ENCODE results near the gene SLC12A8. TPM values are rescaled to one million over a fixed set of nuclear protein-coding genes. Genes with fewer than 3 reads are reported as not detected.
"Not testable (repeated sequence)": the region's sequence is repeated elsewhere in the genome, so short reads cannot be mapped to it uniquely, and the experiment has no call there.

The SLC12A8 gene
- polyA plus RNA-seq, 4 donors = 5.3 to 7.9 (median 6.0) TPM

DNA sequence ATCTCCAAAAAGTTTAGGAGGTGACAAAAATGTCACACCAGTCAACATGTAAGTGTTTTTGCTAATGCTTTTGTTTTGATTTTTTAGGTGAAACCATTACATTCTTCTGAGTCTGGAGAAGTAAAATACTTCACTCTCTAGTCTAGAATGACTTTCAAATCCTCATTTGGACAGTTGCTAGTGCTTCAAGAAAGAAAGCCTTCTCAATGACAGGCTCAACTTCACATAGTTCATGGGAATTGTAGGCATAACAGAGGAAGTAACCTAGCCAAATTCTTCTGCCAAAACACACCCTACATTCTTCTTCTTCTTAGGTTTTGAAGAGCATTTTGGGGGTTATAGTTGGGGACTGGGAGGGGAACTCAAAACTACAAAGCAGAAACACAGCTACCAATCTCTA lies 127.4 kb downstream of the SLC12A8 start:
- DNase-seq (ENCODE audit: low read depth in 4 of 4, low spot score in 2 of 4) = no peak

- DNase-seq (ENCODE audit: low read depth in 4 of 4, low spot score in 2 of 4) = no peak
These were observed 128.8 kb downstream of the SLC12A8 start for GRCh38 chr3:125083776-125084175.

DNA sequence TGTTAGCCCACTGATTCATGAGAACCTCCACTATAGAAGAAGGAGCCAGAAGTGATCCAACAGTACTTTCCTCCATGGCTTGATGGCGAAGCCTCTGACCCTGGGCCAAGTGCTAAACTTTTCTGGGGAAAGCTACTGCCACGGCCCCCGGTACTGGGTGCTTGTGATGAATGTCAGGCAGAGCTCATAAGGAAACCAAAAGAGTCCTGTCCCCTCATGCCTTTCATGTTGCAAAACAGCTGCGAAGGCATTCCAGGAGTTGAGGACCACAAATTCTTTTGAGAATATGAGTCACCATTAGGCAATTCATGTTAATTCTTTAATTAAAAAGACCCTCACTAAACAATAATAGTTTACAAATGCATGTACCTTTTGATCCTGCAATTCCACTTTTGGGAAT lies 130.2 kb downstream of the SLC12A8 start:
- not testable (repeated sequence) for DNase-seq (ENCODE audit: low read depth in 4 of 4, low spot score in 2 of 4)

DNA sequence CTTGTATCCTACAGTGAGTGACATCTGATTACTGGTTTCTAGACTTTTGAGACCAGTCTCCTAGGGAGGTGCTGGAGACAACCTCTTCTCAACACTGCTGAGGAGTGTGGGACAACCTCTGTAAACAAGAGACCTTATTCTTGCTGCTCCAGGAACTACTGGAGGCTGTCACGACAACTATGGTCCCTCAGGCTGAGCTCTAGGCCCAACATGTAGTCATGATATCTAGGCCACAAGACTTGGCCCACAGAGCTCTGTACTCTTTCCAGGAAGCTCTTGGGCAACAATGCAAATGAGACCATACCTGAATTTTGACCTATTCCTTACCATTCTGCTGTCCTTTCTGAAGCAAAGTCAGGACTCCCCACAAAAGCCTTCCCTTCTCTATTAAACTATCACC lies 132.5 kb downstream of the SLC12A8 start:
- no peak for DNase-seq (ENCODE audit: low read depth in 4 of 4, low spot score in 2 of 4)

DNA sequence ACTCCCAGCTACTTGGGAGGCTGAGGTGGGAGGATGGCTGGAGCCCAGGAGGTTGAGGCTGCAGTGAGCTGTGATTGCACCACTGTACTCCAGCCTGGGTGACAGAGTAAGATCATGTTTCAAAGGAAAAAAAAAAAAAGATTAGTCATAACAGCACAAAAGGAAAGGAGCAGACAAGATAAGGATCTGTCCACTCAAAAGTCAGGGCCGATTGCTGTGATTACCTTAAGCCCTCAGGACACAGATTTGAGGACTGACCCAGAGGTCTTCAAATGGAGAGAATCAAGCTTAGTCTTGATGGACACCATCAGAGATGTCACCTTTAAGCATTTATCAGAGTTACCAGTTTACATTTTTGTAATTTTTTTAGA lies 132.9 kb downstream of the SLC12A8 start:
- DNase-seq (ENCODE audit: low read depth in 4 of 4, low spot score in 2 of 4) = no peak

DNA sequence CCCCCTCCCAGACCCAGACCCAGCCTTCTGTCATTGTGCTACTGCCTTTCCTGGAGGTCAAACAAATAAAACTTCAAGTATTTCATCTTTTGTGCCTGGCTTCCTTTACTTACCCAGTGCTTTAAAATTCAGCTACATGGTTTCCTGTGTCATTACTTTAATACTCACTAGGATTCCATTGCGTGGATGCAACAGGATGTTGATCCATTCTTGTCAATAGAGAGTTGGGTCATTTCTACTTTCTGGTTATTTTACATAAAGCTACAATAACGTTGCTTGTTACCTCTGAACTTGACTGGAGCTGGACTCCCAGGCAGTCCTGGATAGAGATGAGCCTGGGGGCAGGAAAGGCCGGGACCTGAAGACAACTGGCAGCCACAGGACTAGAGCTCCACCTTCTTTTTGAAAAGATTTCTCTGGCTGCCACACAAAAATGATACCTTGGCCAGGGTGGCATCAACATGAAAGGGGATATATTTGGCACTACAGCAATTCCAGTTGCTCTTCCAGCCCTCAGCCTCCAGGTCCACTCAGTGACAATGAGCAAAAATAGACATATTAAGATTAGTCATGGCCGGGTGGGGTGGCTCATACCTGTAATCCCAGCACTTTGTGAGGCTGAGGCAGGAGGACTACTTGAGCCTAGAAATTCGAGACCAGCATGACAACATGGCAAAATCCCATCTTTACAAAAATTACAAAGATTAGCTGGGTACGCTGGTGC lies 133.4 kb downstream of the SLC12A8 start:
- DNase-seq (ENCODE audit: low read depth in 4 of 4, low spot score in 2 of 4) = no peak

- no peak for DNase-seq (ENCODE audit: low read depth in 4 of 4, low spot score in 2 of 4)
These were observed 134.7 kb downstream of the SLC12A8 start for GRCh38 chr3:125077864-125078263.

GRCh38 chr3:125076464-125076863 lies 136.1 kb downstream of the SLC12A8 start:
- no peak for DNase-seq (ENCODE audit: low read depth in 4 of 4, low spot score in 2 of 4)

DNA sequence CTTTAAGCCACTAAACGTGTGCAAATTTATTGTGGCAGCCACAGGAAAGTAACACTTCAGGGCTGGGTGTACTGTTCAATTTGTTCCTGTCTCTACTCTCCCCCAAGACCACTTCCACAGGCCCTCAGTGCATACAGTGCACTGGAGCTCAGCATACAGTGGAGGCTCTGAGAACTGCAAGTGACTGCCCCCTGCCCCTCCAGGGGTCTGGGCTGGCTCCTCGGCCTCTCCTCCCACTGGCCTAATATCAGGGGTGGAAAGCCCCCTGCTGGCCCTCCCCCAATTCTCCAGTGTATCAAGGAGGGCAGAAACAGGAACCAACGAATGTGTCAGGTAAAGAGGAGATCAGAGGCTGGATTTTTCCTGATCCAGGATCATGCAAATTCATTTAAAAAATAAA lies 136.8 kb downstream of the SLC12A8 start:
- DNase-seq (ENCODE audit: low read depth in 4 of 4, low spot score in 2 of 4) = no peak

DNA sequence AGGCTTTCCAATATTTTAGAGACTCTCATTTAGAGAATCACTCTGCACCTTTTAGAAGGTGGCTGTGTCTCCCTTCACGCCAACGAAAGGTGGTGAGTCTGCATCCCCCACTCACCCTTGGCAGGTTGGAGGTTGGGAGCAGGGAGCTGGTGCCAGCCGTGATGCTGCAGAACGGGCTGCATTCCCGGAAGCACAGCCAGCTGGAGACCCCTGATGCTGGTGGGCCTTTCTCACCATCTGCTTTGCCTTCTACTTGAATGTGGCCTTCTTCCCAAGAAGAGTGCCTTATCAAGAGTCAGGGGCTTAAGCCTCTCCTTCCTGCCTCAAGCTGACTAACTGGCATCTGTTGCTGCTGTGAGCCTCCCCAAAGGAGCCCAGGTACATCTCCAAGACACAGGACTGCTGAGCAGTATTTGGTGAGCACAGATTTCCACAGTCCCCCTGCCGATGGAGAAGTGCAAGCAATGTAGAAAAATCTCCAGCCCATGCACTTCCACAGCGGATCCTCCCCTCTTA lies 139.1 kb downstream of the SLC12A8 start:
- DNase-seq (ENCODE audit: low read depth in 4 of 4, low spot score in 2 of 4) = no peak

DNA sequence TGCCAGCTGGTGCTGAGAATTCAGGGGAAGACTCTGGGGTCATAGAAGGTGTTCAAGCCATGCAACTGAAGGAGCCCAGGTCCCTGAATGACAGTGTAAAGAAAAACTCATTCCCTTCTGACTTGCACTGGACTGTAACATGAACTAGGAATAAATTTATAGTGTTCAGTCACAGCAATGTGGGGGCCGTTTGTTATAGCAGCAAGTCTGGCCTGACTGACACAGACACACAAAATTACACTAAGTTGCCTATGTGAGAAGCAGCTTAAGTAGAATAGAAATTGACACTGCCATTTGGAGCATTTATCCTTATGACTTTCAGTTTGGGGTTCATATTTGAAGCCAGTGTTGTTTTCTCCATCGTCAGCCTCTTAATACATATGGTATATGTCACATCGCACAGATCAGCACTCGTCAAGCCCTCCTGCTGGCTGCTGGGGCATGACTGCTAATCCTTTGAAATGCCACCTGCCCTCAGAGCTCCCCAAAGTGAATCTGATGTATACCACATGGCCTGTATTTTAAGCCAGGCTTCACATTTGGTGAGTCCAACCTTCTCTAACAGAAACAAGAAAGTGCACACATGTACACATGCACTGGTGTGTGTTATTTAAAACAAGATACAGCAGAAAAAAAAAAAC lies 139.7 kb downstream of the SLC12A8 start:
- no peak for DNase-seq (ENCODE audit: low read depth in 4 of 4, low spot score in 2 of 4)

- DNase-seq (ENCODE audit: low read depth in 4 of 4, low spot score in 2 of 4) = no peak
These were observed 140.2 kb downstream of the SLC12A8 start for GRCh38 chr3:125072301-125072700.

DNA sequence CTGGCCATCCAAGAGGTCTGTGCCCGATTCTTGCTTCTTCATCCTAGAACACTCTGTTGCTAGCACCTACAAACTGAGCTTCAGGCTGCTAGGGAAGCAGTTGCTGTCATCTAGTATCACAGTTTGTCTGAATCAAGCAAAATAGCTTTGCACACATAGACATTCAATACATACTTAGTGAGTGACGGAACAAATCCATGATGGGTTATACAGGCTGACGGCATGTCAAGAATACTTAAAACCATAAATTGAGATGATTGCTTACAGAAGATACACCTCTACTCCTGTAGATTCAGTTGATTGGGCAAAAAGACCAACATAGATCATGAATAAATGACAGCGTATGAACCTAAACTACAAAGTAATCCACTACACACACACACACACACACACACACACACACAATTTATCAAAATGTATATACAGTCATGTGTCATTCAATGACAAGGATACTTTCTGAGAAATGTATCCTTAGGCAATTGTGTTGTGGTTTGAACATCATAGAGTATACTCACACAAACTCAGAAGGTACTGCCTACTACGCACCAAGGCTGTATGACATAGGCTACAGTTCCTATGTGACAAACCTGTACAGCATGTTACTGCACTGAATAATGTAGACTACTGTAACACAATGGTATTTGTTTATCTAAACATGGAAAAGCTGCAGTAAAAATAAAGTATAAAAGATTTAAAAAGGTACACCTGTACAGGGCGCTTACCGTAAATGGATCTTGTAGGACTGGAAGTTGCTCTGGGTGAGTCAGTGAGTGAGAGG lies 142.4 kb downstream of the SLC12A8 start:
- DNase-seq (ENCODE audit: low read depth in 4 of 4, low spot score in 2 of 4) = no peak

- no peak for DNase-seq (ENCODE audit: low read depth in 4 of 4, low spot score in 2 of 4)
These were observed 143.1 kb downstream of the SLC12A8 start for GRCh38 chr3:125069452-125069851.

- no peak for DNase-seq (ENCODE audit: low read depth in 4 of 4, low spot score in 2 of 4)
These were observed 144.3 kb downstream of the SLC12A8 start for GRCh38 chr3:125068265-125068664.

- no peak for DNase-seq (ENCODE audit: low read depth in 4 of 4, low spot score in 2 of 4)
These were observed 145.3 kb downstream of the SLC12A8 start for GRCh38 chr3:125067225-125067624.

GRCh38 chr3:125062904-125063618 lies 149.5 kb downstream of the SLC12A8 start:
- DNase-seq (ENCODE audit: low read depth in 4 of 4, low spot score in 2 of 4) = no peak

GRCh38 chr3:125061646-125062045 lies 150.9 kb downstream of the SLC12A8 start:
- no peak for DNase-seq (ENCODE audit: low read depth in 4 of 4, low spot score in 2 of 4)

DNA sequence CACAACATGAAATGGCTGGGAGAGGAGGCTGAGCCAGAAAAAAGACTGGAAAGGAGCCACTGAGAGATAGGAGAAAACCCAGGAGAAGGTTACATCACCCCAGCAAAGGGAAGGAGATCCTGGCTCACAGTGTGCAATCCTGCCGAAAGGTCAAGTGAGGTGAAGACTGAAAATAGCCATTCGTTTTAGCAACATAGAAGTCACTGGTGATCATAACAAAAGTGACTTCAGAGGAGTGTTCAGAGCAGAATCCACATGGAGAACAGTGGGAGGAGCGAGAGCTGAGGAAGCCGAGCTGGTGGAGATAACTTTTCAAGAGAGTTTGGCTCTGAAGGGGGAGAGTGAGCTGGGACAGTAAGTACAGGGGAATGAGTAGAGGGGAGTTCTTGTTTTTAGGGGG lies 151.4 kb downstream of the SLC12A8 start:
- DNase-seq (ENCODE audit: low read depth in 4 of 4, low spot score in 2 of 4) = no peak

DNA sequence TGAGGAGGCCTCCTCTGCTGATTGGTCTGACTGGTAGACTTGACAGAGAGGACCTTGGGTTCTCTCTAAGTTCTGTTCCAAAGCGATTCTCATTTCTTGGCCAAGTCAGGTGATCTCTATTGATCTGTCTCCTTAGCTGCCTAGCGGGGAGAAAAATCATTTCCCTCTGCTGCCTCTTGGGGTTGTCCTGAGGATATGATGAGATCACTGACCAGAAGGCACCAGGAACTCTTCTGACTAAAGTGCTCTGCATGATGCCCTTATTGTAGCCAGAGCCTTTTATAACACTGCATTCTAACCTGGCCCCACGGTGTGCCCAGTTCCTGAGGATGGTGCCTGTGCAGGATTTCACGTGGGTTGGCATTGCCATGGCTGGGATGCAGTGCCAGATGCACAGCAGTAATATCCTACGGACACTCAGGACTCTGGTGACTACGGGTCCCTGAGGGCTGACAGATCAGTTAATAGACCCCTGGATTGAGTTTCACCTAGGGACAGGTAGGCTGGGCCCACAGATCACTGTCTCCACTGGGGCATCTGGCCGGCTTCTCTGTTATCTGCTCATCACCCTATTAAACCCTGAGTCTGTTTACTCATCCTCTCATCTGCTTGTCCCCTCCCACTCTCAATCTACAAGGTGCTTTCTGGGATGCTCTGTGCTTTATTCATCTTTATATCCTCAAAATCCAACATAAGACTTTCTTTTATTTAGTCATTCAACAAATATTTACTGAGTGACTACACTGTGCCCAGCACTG lies 152.9 kb downstream of the SLC12A8 start:
- DNase-seq (ENCODE audit: low read depth in 4 of 4, low spot score in 2 of 4) = no peak

All from left renal cortex interstitium (tissue), 4 donors.